Muscle layer of colon (tissue), 2 donors: Measurements from ENCODE around the gene PSMD5.

ENCODE experiments used
- H3K27ac ChIP-seq: one replicate; pipeline ENCODE4 v1.7.0; 2013; ENCODE audit warnings: low read depth, mild to moderate bottlenecking, low read length, moderate library complexity
- H3K27me3 ChIP-seq, 2 donors: one replicate each; pipeline ENCODE4 v1.7.0; 2013; ENCODE audit warnings: low read length in 2 of 2, mild to moderate bottlenecking in 2 of 2; ENCODE audit not compliant: insufficient read depth in 2 of 2, control insufficient read depth in 1 of 2
- H3K36me3 ChIP-seq: one replicate; pipeline ENCODE4 v1.7.0; 2013; ENCODE audit warnings: mild to moderate bottlenecking, low read length; ENCODE audit not compliant: insufficient read depth
- H3K4me1 ChIP-seq: one replicate; pipeline ENCODE4 v1.7.0; 2013; ENCODE audit warnings: mild to moderate bottlenecking, low read length; ENCODE audit not compliant: insufficient read depth
- H3K4me3 ChIP-seq, 2 donors: one replicate each; pipeline ENCODE4 v1.7.0; 2013; ENCODE audit warnings: low read length in 2 of 2, low read depth in 1 of 2, mild to moderate bottlenecking in 1 of 2, moderate library complexity in 1 of 2
- H3K9ac ChIP-seq: one replicate; pipeline ENCODE4 v1.7.0; 2013; ENCODE audit warnings: low read length
- H3K9me3 ChIP-seq: one replicate; pipeline ENCODE4 v1.7.0; 2013; ENCODE audit warnings: mild to moderate bottlenecking, low read length
- donor health status: abdominal sarcoma.
- donor health status: Adenocarcinoma of cecum.

Gene PSMD5

DNA sequence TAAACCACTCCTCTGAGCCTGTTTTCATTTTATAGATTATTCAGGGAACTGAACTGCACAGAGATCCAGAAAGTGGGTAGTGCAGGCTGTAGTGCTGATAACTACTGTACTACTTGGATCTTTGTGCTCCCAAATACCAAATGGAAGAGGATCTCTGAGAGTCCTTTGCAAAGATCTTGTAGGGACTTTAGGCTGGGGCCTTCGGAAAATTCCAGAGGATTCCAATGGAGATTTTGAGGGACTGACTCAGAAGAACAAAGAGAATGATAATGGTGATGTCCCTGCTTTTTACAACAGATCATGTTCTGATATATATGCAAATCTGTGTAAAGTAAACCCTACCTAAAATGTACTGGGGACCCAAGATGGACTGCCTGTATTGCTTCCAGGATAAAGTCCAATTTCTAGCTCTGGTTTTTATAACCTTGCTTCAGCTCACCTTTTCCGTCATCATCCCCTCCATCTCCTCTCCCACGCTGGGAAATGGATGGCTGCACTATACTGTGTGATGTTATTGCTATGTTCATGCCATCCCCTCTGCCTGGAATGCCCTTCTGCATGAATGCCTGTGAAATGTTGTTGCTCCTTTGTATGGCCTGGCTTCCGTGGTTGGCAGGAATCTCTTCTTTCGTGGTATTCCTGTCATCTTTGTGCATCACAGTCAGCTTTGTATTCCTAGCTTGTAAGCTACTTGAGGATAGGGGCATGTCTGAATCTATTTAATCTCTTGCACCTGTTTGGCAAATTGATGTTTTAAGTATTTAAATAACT, 9.7 kb upstream of the PSMD5 start:
- no peak overlapping the region for H3K4me3 ChIP-seq
- H3K9ac ChIP-seq, result no peak overlapping the region
- peaks cover 13% of the 10 kb centered on the region for H3K36me3 ChIP-seq
- H3K9me3 ChIP-seq, result no peaks in the 10 kb centered on the region
- H3K4me1 ChIP-seq, result no peaks in the 10 kb centered on the region
- no peak overlapping the region for H3K27ac ChIP-seq
- H3K27me3 ChIP-seq, result no peaks in the 10 kb centered on the region

- no peaks in the 10 kb centered on the region for H3K9me3 ChIP-seq
- H3K4me1 ChIP-seq, result no peaks in the 10 kb centered on the region
- H3K36me3 ChIP-seq, result peaks cover 11% of the 10 kb centered on the region
- H3K9ac ChIP-seq, result no peak overlapping the region
- no peaks in the 10 kb centered on the region for H3K27me3 ChIP-seq
- no peak overlapping the region for H3K27ac ChIP-seq
- no peak overlapping the region for H3K4me3 ChIP-seq
Measured at GRCh38 chr9:120851449-120851848, 8.7 kb upstream of the PSMD5 start.

DNA sequence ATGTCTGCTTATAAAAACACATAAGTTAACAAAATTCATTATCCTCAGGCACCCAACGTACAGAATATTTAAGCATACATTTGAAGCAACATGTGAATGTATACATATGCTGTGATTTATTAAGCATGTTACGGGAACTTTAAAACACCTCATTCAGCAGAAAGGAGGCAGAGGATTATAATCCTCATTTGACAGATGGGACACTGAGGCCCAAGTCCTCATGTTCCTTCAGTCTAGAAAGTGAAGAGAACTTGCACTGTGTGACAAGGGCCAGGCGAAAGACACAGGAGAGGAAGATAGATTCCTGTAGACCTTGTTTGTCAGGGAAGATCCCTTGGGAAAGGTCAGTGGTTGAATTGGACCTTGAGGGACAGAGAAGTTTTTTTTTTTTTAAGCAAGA, 7.6 kb upstream of the PSMD5 start:
- peaks cover 5% of the 10 kb centered on the region for H3K36me3 ChIP-seq
- no peak overlapping the region for H3K9ac ChIP-seq
- H3K9me3 ChIP-seq, result no peaks in the 10 kb centered on the region
- H3K27ac ChIP-seq, result no peak overlapping the region
- H3K4me3 ChIP-seq, result no peak overlapping the region
- no peaks in the 10 kb centered on the region for H3K4me1 ChIP-seq
- no peaks in the 10 kb centered on the region for H3K27me3 ChIP-seq

DNA sequence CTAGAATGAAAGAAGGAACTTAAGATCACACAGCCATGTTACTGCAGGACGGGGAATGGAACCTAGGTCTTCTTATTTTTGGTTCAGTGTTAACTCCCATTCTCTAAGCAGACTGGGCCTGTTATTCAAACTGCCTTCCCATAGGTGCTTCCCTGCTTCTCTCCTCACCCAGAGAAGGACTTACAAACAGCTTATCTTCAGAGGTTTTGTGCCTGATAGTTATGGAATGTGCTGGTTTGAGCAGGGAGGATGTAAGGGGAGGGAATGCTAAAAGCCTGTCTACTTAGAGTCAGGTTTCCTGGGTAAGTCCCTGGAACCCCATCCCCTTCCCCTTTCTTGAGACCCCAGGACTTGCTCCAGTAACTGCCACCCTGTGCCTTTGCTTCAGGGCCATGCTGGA, 4.2 kb upstream of the PSMD5 start:
- Histone ChIP-seq H3K4me1 (peaks cover 2% of the 10 kb centered on the region), H3K27me3 (no peaks in the 10 kb centered on the region), H3K9ac (no peak overlapping the region), H3K9me3 (no peaks in the 10 kb centered on the region), H3K4me3 (no peak overlapping the region), H3K36me3 (peaks cover 5% of the 10 kb centered on the region), H3K27ac (no peak overlapping the region)

DNA sequence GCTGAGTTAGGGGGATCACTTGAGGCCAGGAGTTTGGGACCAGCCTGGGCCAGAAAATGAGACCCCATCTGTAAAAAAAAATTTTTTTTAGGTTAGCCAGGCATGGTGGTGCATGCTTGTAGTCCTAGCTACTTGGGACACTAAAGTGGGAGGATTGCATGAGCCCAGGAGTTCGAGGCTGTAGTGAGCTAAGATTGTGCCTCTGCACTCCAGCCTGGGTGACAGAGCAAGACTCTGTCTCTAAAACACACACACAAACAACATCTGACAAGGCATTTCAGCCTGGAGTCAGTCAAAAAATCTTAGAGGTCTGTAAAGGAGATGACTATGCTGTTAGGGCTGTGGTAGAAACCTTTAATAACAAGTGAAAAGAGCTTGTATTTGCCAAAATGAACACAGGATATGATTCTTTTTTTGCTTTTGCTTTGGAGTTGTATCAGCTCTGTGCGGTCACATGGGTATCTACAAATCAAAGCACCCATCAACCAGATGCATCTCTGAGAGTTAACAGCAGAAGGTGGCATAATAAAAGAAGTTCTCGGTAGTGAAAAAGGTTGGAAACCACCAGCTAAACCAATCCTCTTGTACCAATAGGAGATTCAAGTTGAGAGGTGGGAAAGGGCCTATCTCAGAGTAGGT, 3.6 kb upstream of the PSMD5 start:
- Histone ChIP-seq H3K9ac (no peak overlapping the region), H3K4me3 (no peak overlapping the region), H3K27me3 (no peaks in the 10 kb centered on the region), H3K4me1 (peaks cover 7% of the 10 kb centered on the region), H3K27ac (no peak overlapping the region), H3K36me3 (peaks cover 5% of the 10 kb centered on the region), H3K9me3 (no peaks in the 10 kb centered on the region)

- no peak overlapping the region for H3K27ac ChIP-seq
Measured at GRCh38 chr9:120845255-120845654, 2.5 kb upstream of the PSMD5 start.

DNA sequence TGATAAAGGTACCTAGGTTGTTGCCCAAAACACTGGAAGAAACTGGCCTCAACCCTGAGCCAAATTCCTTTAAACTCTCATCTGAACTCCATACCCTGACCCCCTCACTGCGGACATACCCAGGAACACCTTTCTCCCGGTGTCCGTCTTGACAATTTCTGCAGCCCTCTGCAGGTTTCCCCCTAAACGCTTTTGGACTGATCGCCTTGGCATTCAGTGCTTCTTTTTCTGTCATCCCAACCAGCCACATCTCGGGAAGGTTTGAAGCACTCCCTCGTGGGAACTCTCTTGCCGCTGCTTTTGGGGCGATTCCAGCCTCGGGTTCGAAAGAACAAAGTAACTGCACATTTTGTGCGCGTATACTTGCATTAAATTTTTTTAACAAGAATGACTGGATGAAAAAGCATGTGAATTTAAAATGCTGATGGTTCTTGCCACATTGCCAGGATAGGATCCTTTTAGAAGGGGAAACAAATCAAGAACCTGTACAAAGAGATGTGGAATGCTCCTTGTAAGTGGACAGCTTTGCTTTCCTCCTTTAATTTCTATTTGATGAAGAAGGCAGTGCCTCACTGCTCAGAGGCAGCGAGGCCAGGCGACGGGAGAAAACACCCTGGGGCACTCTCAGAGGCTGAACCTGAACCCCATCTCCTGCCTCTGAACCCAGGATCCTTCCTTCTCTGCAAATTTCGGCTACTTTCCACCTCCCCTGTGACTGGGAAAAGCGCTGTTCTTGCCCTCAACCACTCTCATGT, 615 bp downstream of the PSMD5 start:
- Histone ChIP-seq H3K27ac (peak overlapping the region; percentile 96), H3K27me3 (no peaks in the 10 kb centered on the region), H3K4me1 (peaks cover 18% of the 10 kb centered on the region), H3K36me3 (no peaks in the 10 kb centered on the region), H3K4me3 (peak overlapping the region; percentile 82 to 96), H3K9me3 (no peaks in the 10 kb centered on the region), H3K9ac (peak overlapping the region; percentile 94)

More at GRCh38 chr9:120845255-120845654, 2.5 kb upstream of the PSMD5 start:
- Histone ChIP-seq H3K9ac (no peak overlapping the region), H3K4me3 (no peak overlapping the region), H3K36me3 (peaks cover 5% of the 10 kb centered on the region), H3K27me3 (no peaks in the 10 kb centered on the region), H3K9me3 (no peaks in the 10 kb centered on the region), H3K4me1 (peaks cover 7% of the 10 kb centered on the region)

- Histone ChIP-seq H3K27me3 (no peaks in the 10 kb centered on the region), H3K9ac (no peak overlapping the region), H3K36me3 (no peaks in the 10 kb centered on the region), H3K4me3 (no peak overlapping the region), H3K27ac (no peak overlapping the region), H3K4me1 (peaks cover 18% of the 10 kb centered on the region), H3K9me3 (no peaks in the 10 kb centered on the region)
Measured at GRCh38 chr9:120839146-120839545, 3.6 kb downstream of the PSMD5 start.

DNA sequence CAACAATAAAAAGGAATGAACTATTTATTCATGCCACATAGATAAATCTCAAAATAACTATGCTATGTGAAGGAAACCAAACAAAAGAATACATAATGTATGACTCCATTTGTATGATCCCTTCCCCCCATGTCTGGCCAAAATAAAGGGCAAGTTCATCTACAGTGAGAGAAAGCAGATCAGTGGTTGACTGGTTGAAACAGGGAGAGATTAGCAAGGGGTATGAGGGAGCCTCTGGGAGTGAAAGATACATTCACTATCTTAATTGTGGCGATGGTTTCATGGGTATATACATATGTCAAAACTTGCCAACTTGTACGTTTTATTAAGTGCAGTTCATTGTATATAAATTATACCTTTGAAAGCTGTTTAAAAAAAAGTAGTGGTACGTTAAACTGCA, 4.8 kb downstream of the PSMD5 start:
- Histone ChIP-seq H3K4me1 (peaks cover 18% of the 10 kb centered on the region), H3K9ac (no peak overlapping the region), H3K27ac (no peak overlapping the region), H3K36me3 (peaks cover 2% of the 10 kb centered on the region), H3K27me3 (no peaks in the 10 kb centered on the region), H3K9me3 (no peaks in the 10 kb centered on the region), H3K4me3 (no peak overlapping the region)

- Histone ChIP-seq H3K9ac (no peak overlapping the region), H3K27me3 (no peaks in the 10 kb centered on the region), H3K36me3 (peaks cover 38% of the 10 kb centered on the region), H3K4me1 (no peaks in the 10 kb centered on the region), H3K9me3 (no peaks in the 10 kb centered on the region), H3K27ac (no peak overlapping the region), H3K4me3 (no peak overlapping the region)
Measured at GRCh38 chr9:120833325-120833724, 9.4 kb downstream of the PSMD5 start.

- no peaks in the 10 kb centered on the region for H3K9me3 ChIP-seq
- no peak overlapping the region for H3K27ac ChIP-seq
- H3K4me3 ChIP-seq, result no peak overlapping the region
- no peak overlapping the region for H3K9ac ChIP-seq
- peaks cover 38% of the 10 kb centered on the region for H3K36me3 ChIP-seq
- H3K27me3 ChIP-seq, result no peaks in the 10 kb centered on the region
- H3K4me1 ChIP-seq, result no peaks in the 10 kb centered on the region
Measured at GRCh38 chr9:120832807-120833206, 9.9 kb downstream of the PSMD5 start.
